IPS DF 6.9 (cell line): ENCODE data around the gene DENND5A.

Source experiments
- DNase-seq: peaks from one replicate; pipeline ENCODE4 v3.0.0-alpha.2; 2013; ENCODE audit warnings: low read depth, low spot score
- H3K27ac ChIP-seq: one replicate; pipeline ENCODE4 v1.5.1; 2013; ENCODE audit warnings: low read length, control low read depth
- H3K27me3 ChIP-seq: 2 replicates; pipeline ENCODE4 v1.6.1; 2013; ENCODE audit warnings: mild to moderate bottlenecking, low read length; ENCODE audit not compliant: control insufficient read depth, insufficient read depth
- H3K36me3 ChIP-seq: 2 replicates; pipeline ENCODE4 v1.6.1; 2013; ENCODE audit warnings: low read length; ENCODE audit not compliant: control insufficient read depth, insufficient read depth
- H3K4me1 ChIP-seq: 2 replicates; pipeline ENCODE4 v1.6.1; 2013; ENCODE audit warnings: low read length; ENCODE audit not compliant: control insufficient read depth, insufficient read depth
- H3K4me3 ChIP-seq: 2 replicates; pipeline ENCODE4 v1.5.1; 2013; ENCODE audit warnings: mild to moderate bottlenecking, low read length
- H3K9me3 ChIP-seq: 2 replicates; pipeline ENCODE4 v1.6.1; 2013; ENCODE audit warnings: low read length, inconsistent platforms; ENCODE audit not compliant: control insufficient read depth, insufficient read depth
- WGBS: extraction: QIAGEN DNeasy Blood & Tissue Kit; methylation state at CpG from one replicate; pipeline ENCODE4 v1.1.7; 2013; ENCODE audit warnings: mixed read lengths, missing lambda C conversion rate; ENCODE audit not compliant: insufficient read length, insufficient coverage; 5-methylcytosine and 5-hydroxymethylcytosine counted together

Gene DENND5A

DNA sequence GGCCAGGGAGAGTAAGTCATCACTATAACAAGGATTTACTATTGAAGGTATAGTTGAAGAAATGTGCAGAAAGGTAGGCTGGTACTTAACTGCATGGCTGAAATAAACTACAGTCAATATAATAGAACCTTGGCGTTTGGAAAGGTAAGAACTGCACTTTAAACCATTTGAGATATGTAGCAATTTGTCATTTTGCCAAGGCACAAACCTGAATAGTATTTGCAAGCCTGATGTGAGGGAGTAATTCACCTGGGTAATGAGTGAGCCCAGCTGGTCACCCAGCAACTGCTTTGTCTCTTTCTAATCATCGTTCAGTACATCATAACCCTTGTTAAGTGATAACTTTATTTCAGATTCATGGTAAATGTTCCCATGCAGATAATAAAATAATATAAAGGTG is 111.5 kb downstream of the DENND5A start:
- no CpG with 5 or more reads among the region's 2 CpGs for WGBS
- peaks cover 11% of the 10 kb centered on the region; the same call in 1 of the 2 replicates for H3K36me3 ChIP-seq

DNA sequence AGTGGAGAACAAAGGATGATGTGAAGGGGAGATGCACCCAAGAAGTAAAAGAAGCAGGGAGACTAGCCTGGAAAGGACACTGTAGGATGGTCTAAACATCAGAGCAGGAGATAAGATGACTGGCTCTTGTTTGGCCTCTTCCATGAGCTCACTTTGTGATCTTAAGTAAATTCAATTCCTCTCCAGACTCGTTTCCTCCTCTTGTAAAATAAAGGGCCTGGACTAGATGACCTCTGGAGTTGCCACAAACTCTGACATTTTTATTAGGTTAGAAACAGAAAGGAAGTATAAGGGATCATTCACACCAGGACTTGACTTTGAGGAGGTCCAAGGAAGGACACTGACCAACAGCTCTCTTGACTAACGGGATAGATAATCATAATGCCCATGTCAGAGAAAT is 113.5 kb downstream of the DENND5A start:
- Histone ChIP-seq H3K36me3 (peaks cover 11% of the 10 kb centered on the region; the same call in 1 of the 2 replicates), H3K9me3 (no peaks in the 10 kb centered on the region), H3K4me1 (no peaks in the 10 kb centered on the region), H3K27me3 (no peaks in the 10 kb centered on the region), H3K27ac (no peak overlapping the region), H3K4me3 (no peak overlapping the region)
- DNase-seq: no peak
- no CpG with 5 or more reads among the region's 2 CpGs for WGBS

More for the DNA sequence above, 111.5 kb downstream of the DENND5A start:
- Histone ChIP-seq H3K27me3 (no peaks in the 10 kb centered on the region), H3K27ac (no peak overlapping the region), H3K9me3 (no peaks in the 10 kb centered on the region), H3K4me1 (no peaks in the 10 kb centered on the region), H3K4me3 (no peak overlapping the region)
- DNase-seq: no peak

DNA sequence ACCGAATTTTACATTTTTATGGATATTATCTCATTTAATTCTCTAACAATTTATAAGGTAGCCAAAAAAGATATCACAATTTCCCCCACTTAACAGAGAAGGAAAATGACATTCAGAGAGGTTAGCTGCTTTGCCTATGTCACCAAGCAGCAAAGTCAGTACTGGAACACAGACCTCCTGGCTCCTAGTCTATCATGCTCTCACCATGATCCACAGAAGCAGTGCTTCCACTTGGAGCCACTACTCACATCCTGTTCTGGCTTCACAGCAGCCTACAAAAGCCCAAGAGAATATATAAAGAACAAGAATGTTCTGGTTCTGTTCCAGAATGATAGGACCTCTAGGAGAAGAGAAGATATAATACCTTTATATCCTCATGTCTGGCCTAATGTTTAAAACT is 114.2 kb downstream of the DENND5A start:
- H3K36me3 ChIP-seq: peaks cover 11% of the 10 kb centered on the region; the same call in 1 of the 2 replicates
- H3K27ac ChIP-seq: no peak overlapping the region
- H3K4me3 ChIP-seq: no peak overlapping the region

DNA sequence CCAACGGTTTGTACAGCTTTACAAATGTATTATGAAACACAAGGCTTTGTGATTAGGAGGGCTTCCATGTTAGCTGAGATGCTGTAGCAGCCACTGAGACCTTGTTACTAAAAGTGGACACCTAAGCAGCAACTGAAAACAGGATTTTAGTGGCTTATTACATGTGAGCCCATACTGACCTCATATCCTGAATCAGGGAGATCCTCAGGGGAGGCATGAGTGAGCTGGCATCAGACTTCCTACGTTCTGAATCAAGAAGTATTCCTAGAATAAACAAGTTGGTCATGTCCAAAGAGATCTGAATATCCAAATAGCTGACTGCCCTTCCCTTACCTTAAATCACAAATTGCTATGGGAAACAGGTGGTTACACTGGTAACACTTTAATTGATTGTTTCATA is 114.6 kb downstream of the DENND5A start:
- WGBS: no CpG with 5 or more reads among the region's 2 CpGs
- Histone ChIP-seq H3K36me3 (peaks cover 15% of the 10 kb centered on the region; the same call in 1 of the 2 replicates), H3K4me1 (no peaks in the 10 kb centered on the region), H3K27me3 (no peaks in the 10 kb centered on the region), H3K27ac (no peak overlapping the region), H3K4me3 (no peak overlapping the region), H3K9me3 (no peaks in the 10 kb centered on the region)
- no peak for DNase-seq

More for the DNA sequence above, 114.2 kb downstream of the DENND5A start:
- no peaks in the 10 kb centered on the region for H3K27me3 ChIP-seq
- no peaks in the 10 kb centered on the region for H3K4me1 ChIP-seq
- no CpG with 5 or more reads among the region's 1 CpG for WGBS
- DNase-seq: no peak
- no peaks in the 10 kb centered on the region for H3K9me3 ChIP-seq

DNA sequence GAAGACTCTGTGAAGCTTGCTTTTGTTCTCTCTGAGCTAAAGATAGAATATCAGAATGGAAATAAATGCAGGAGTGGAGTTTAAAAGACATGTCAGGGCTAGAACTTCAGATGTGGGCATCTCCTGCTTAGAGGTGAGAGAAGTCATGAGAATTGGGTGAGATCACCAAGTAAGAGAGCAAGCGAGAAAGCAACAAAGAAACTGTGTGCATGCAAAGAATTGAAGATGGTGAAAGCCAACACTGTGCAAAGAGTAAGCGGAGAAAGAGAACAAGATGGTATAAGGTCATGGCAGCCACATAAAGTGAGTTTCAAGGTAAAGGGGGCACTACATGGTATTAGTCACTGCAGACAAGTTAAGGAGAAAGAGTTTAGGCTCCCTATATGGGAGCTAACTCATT is 116.4 kb downstream of the DENND5A start:
- no peak for DNase-seq
- Histone ChIP-seq H3K36me3 (peaks cover 28% of the 10 kb centered on the region), H3K27ac (no peak overlapping the region), H3K4me1 (no peaks in the 10 kb centered on the region), H3K9me3 (no peaks in the 10 kb centered on the region), H3K27me3 (no peaks in the 10 kb centered on the region), H3K4me3 (no peak overlapping the region)
- WGBS: no CpG with 5 or more reads among the region's 2 CpGs

DNA sequence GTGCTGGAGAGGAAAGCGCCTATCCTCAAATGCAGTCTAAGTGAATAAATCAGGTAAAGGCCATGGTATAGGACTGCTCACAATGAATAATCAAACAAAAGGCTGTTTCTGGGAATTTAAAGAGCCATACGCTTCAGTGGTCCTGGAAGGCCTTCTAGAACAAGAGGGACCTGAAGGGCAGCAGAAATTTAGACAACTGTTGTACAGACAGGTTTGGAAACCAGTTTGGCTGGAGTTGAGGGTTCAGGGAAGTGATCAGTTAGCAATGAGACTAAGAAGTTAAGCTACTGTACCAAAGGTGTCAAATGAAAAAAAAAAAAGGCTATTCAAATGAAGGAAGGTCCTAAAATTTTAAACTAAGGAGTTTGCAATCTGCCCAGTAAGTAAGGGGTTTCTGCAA is 117.1 kb downstream of the DENND5A start:
- H3K27ac ChIP-seq: no peak overlapping the region
- H3K27me3 ChIP-seq: no peaks in the 10 kb centered on the region
- no CpG with 5 or more reads among the region's 2 CpGs for WGBS
- no peaks in the 10 kb centered on the region for H3K9me3 ChIP-seq
- no peaks in the 10 kb centered on the region for H3K4me1 ChIP-seq
- no peak overlapping the region for H3K4me3 ChIP-seq
- DNase-seq: no peak
- H3K36me3 ChIP-seq: peaks cover 35% of the 10 kb centered on the region

DNA sequence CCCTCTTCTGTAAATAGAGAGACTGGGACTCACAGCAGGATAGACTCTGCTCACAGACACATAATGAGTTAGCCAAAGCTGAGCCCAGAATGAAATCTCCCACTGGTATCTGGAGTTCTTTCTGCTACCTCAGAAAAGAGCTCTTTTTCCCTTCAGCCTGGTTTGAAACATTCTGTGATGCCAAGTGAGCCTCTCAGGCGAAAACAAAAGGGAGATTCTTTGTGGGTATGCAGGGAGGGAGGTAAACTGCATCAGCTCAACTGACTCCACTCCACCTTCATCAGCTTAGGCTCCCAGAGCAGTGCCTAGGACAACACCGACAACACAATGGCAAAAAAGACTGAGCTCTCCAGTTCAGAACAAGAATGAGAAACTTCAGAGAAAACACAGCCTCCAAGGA is 118.7 kb downstream of the DENND5A start:
- no peak overlapping the region for H3K4me3 ChIP-seq
- H3K9me3 ChIP-seq: no peaks in the 10 kb centered on the region
- no peak overlapping the region for H3K27ac ChIP-seq
- no CpG with 5 or more reads among the region's 2 CpGs for WGBS
- H3K27me3 ChIP-seq: no peaks in the 10 kb centered on the region
- no peaks in the 10 kb centered on the region for H3K4me1 ChIP-seq
- DNase-seq: no peak
- peaks cover 40% of the 10 kb centered on the region for H3K36me3 ChIP-seq

DNA sequence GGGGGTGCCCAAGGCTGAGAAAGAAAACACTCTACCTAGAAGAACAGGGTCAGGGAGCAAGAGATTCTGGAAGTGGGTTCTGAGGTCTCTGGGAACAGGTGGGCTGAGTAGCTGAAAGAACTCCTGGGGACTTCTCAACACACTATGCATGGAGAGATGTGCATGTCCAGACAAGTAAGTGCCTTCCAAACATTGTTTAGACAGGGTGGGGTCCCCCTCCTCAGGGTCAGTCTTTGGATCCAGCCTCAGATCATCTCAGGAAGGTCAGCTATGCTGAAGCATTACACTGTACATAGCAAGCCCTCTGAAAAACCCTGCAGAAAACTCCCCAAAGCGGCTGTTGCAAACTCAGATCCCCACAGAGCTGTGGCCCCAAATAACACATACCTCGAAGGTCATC is 119.9 kb downstream of the DENND5A start:
- WGBS: no CpG with 5 or more reads among the region's 2 CpGs
- Histone ChIP-seq H3K36me3 (peaks cover 37% of the 10 kb centered on the region), H3K4me1 (no peaks in the 10 kb centered on the region), H3K9me3 (no peaks in the 10 kb centered on the region), H3K27ac (no peak overlapping the region), H3K27me3 (no peaks in the 10 kb centered on the region), H3K4me3 (no peak overlapping the region)
- no peak for DNase-seq

DNA sequence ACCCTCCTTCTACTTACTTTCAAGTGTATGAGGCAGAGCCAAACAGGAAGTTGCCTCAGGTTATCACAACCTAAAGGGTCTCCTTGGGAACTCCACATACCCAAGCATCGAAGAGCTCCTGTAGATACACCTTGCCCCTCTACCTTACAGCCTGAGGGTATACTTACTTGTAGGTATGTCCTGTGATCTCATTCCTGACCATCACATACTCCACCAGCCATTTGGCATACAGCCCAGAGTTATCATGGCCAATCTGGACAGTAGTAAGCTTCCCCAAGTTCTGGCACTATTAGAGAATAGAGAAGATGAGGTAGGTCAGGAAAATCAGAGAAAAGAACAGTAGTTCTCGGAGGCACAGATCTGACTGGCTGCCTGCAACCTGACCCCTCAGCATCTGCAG is 120.3 kb downstream of the DENND5A start:
- no peak overlapping the region for H3K4me3 ChIP-seq
- H3K9me3 ChIP-seq: no peaks in the 10 kb centered on the region
- H3K27me3 ChIP-seq: no peaks in the 10 kb centered on the region
- WGBS: no CpG with 5 or more reads among the region's 2 CpGs
- DNase-seq: no peak
- H3K36me3 ChIP-seq: peaks cover 37% of the 10 kb centered on the region
- no peaks in the 10 kb centered on the region for H3K4me1 ChIP-seq
- H3K27ac ChIP-seq: no peak overlapping the region

DNA sequence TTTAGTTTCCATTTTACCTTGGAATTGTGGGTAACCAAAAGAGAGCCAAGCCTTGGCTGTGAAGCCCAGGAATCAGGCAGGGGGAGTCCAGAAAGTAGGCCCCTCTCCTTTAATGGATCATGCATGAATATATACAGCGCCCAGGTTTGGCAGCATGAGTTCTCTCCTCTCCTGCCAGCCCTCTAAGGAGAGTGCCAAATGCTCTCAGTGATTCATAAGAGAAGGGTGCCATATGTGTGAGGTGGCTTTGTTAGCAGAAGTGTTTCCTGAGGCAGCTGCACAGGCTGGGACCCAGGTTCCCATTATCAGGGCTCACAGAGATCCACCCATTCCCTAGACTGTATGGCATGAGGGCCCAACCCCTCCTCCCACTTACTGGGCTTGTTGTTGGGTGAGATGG is 121.4 kb downstream of the DENND5A start:
- Histone ChIP-seq H3K4me3 (no peak overlapping the region), H3K27ac (no peak overlapping the region), H3K9me3 (no peaks in the 10 kb centered on the region), H3K4me1 (no peaks in the 10 kb centered on the region), H3K27me3 (no peaks in the 10 kb centered on the region), H3K36me3 (peaks cover 33% of the 10 kb centered on the region)
- DNase-seq: no peak
- WGBS: no CpG with 5 or more reads among the region's 1 CpG

DNA sequence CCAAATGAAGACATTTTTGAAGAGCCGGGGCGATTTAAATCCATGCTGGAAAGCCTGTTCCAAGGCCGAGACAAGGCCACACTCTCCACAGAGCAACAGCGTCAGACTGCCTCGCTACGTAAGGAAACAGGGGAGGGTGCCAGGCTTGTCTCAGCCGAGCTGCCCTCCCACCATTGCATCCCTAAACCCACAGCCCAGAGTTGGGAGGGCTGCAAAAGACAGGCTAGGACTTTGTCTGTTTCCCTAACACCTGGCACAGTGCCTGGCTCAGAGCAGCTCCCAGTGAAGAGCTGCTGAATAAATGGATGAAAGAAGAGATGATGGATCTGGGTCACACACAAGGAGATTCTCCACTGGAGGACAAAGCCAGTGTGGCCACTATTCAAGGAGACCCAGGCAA is 122.4 kb downstream of the DENND5A start:
- WGBS: no CpG with 5 or more reads among the region's 7 CpGs

More for the DNA sequence above, 122.4 kb downstream of the DENND5A start:
- Histone ChIP-seq H3K27ac (no peak overlapping the region), H3K36me3 (peaks cover 32% of the 10 kb centered on the region), H3K4me1 (no peaks in the 10 kb centered on the region), H3K9me3 (no peaks in the 10 kb centered on the region), H3K4me3 (no peak overlapping the region), H3K27me3 (no peaks in the 10 kb centered on the region)
- DNase-seq: no peak
